ENCODE data around the gene AP2A2. TPM values are rescaled to one million over a fixed set of nuclear protein-coding genes. Genes with fewer than 3 reads are reported as not detected.

AP2A2 gene
- total RNA-seq, 1 experiment from 2014 or later, result 123 TPM

DNA sequence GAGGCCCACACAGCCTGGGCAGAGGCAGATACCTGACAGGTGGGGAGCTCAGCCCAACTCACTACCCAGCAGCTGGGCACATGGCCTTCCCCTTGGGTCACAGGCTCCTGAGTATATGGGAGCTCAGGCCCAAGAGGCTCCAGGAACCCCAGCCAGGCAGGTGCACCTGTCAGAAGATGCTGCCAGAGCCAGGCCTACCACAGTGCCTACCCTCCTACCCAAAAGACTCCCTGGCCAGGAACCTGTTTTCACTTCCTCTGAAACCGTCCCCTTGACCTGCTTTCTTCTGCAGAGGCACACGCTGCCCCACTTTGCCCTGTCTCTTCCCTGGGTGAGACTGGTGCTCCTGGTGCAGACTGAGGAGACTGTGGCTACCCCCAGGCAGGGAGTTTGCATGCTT, 18.0 kb upstream of the AP2A2 start:
- in situ Hi-C loops (cut with HindIII; ENCODE audit: low pct_unique_long_range_greater_than_20kb, low sequenced_read_pairs), result loop anchor here (5.0 kb wide), 1 partner anchor 90 kb away; no protein-coding TSS in a partner anchor
- POLR2A ChIA-PET, result no interaction called here

DNA sequence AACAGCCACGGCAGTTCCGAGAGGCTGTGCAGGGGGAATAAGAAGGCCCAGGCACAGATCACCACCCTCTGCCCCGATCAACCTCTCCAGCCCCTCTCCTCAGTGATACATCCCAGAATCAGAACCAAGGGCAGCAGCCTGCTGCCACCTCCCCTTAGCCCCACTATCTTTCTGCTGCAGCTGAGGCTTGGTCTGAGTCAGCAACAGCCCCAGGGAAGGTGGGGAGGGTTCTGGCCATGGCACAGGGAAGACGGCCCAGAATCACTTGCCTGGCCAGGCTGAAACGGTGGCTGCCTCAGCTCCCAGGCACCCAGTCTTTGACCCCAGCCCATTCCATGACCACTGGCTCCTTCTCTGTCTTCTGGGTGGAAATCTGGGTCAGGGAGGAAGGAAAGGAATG, 17.4 kb upstream of the AP2A2 start:
- ChIA-PET POLR2A (no interaction called here), CTCF (no interaction called here)
- H3K4me1 ChIP-seq (ENCODE audit: control insufficient read depth, insufficient read depth, low read length), result peaks cover 17% of the 10 kb centered on the region
- intact Hi-C loops (cut with micrococcal nuclease; ENCODE audit: unreplicated experiment) (no loop called here), in situ Hi-C loops (cut with HindIII; ENCODE audit: low pct_unique_long_range_greater_than_20kb, low sequenced_read_pairs) (loop anchor here (5.0 kb wide), 1 partner anchor 89 kb away; no protein-coding TSS in a partner anchor)
- ATAC-seq (no peak), DNase-seq (ENCODE audit: low read depth, low spot score) (no peak)
- no peaks in the 10 kb centered on the region for H3K27me3 ChIP-seq (ENCODE audit: control insufficient read depth, insufficient read depth, low read length)
- BruUV-seq (replicated peaks), result no TSS peak
- no peak overlapping the region for H3K27ac ChIP-seq (ENCODE audit: low read length)
- TF ChIP-seq TCF7L2 (IDR thresholded peaks at IDR 0.05; ENCODE audit: low read depth, low read length) (no peak), POLR2AphosphoS5 (IDR thresholded peaks at IDR 0.05; ENCODE audit: low read depth, low read length) (no peak), SIN3A (IDR thresholded peaks at IDR 0.05; ENCODE audit: borderline replicate concordance, insufficient read depth, low read depth, low read length) (no peak)
- TF ChIP-seq, protein P1, sequence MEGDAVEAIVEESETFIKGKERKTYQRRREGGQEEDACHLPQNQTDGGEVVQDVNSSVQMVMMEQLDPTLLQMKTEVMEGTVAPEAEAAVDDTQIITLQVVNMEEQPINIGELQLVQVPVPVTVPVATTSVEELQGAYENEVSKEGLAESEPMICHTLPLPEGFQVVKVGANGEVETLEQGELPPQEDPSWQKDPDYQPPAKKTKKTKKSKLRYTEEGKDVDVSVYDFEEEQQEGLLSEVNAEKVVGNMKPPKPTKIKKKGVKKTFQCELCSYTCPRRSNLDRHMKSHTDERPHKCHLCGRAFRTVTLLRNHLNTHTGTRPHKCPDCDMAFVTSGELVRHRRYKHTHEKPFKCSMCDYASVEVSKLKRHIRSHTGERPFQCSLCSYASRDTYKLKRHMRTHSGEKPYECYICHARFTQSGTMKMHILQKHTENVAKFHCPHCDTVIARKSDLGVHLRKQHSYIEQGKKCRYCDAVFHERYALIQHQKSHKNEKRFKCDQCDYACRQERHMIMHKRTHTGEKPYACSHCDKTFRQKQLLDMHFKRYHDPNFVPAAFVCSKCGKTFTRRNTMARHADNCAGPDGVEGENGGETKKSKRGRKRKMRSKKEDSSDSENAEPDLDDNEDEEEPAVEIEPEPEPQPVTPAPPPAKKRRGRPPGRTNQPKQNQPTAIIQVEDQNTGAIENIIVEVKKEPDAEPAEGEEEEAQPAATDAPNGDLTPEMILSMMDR (IDR thresholded peaks at IDR 0.05), result no peak
- TF ChIP-seq, protein P2, sequence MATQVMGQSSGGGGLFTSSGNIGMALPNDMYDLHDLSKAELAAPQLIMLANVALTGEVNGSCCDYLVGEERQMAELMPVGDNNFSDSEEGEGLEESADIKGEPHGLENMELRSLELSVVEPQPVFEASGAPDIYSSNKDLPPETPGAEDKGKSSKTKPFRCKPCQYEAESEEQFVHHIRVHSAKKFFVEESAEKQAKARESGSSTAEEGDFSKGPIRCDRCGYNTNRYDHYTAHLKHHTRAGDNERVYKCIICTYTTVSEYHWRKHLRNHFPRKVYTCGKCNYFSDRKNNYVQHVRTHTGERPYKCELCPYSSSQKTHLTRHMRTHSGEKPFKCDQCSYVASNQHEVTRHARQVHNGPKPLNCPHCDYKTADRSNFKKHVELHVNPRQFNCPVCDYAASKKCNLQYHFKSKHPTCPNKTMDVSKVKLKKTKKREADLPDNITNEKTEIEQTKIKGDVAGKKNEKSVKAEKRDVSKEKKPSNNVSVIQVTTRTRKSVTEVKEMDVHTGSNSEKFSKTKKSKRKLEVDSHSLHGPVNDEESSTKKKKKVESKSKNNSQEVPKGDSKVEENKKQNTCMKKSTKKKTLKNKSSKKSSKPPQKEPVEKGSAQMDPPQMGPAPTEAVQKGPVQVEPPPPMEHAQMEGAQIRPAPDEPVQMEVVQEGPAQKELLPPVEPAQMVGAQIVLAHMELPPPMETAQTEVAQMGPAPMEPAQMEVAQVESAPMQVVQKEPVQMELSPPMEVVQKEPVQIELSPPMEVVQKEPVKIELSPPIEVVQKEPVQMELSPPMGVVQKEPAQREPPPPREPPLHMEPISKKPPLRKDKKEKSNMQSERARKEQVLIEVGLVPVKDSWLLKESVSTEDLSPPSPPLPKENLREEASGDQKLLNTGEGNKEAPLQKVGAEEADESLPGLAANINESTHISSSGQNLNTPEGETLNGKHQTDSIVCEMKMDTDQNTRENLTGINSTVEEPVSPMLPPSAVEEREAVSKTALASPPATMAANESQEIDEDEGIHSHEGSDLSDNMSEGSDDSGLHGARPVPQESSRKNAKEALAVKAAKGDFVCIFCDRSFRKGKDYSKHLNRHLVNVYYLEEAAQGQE (IDR thresholded peaks at IDR 0.05; ENCODE audit: insufficient read depth in 1 of 2, low read depth in 2 of 2, low read length in 1 of 2), result no peak
- no peak overlapping the region; a peak in 1 of 4 replicates for H3K4me3 ChIP-seq (ENCODE audit: low read depth in 2 of 2, low read length in 2 of 2)
- H3K36me3 ChIP-seq (ENCODE audit: control insufficient read depth, insufficient read depth, low read length), result no peaks in the 10 kb centered on the region
- H3K9me3 ChIP-seq (ENCODE audit: control insufficient read depth, insufficient read depth, low read depth, low read length), result no peaks in the 10 kb centered on the region

More for the DNA sequence above, 18.0 kb upstream of the AP2A2 start:
- CTCF ChIA-PET, result interaction anchor here (0.7 kb wide), 1 partner anchor 13 kb away, joined by 3 read pairs; no protein-coding TSS in a partner anchor
- H3K27me3 ChIP-seq (ENCODE audit: control insufficient read depth, insufficient read depth, low read length), result no peaks in the 10 kb centered on the region
- no TSS peak for BruUV-seq (replicated peaks)
- TF ChIP-seq, protein P2 (IDR thresholded peaks at IDR 0.05; ENCODE audit: insufficient read depth in 1 of 2, low read depth in 2 of 2, low read length in 1 of 2), result no peak
- no peak for TF ChIP-seq POLR2AphosphoS5 (IDR thresholded peaks at IDR 0.05; ENCODE audit: low read depth, low read length)
- TF ChIP-seq TCF7L2 (IDR thresholded peaks at IDR 0.05; ENCODE audit: low read depth, low read length), result no peak
- TF ChIP-seq, protein P1 (IDR thresholded peaks at IDR 0.05), result no peak
- no peaks in the 10 kb centered on the region for H3K9me3 ChIP-seq (ENCODE audit: control insufficient read depth, insufficient read depth, low read depth, low read length)
- H3K4me3 ChIP-seq (ENCODE audit: low read depth in 2 of 2, low read length in 2 of 2), result no peak overlapping the region
- peaks cover 17% of the 10 kb centered on the region for H3K4me1 ChIP-seq (ENCODE audit: control insufficient read depth, insufficient read depth, low read length)
- H3K36me3 ChIP-seq (ENCODE audit: control insufficient read depth, insufficient read depth, low read length), result no peaks in the 10 kb centered on the region
- no peak overlapping the region for H3K27ac ChIP-seq (ENCODE audit: low read length)
- intact Hi-C loops (cut with micrococcal nuclease; ENCODE audit: unreplicated experiment), result no loop called here
- no peak for ATAC-seq
- no peak for DNase-seq (ENCODE audit: low read depth, low spot score)
